Globus pallidus (tissue), 1 donor: ENCODE data around the gene CNGA2.
"Not testable (repeated sequence)": the region's sequence is repeated elsewhere in the genome, so short reads cannot be mapped to it uniquely, and the experiment has no call there.

Experiments used
- DNase-seq: peaks from one replicate; pipeline ENCODE4 v3.0.0-alpha.2; 2015; ENCODE audit warnings: low spot score

Gene CNGA2

GRCh38 chrX:151734446-151734845, at the start of gene CNGA2:
TSS of gene CNGA2 (plus strand) at chrX:151734746. CDS start at chrX:151738484, 3,738 bp downstream.
- DNase-seq = no peak

- DNase-seq = no peak
Measured at GRCh38 chrX:151687635-151688034, 46.9 kb upstream of the CNGA2 start.

GRCh38 chrX:151688695-151689094, 45.9 kb upstream of the CNGA2 start:
- no peak for DNase-seq

GRCh38 chrX:151692825-151693224, 41.7 kb upstream of the CNGA2 start:
- DNase-seq = no peak

- no peak for DNase-seq
Measured at GRCh38 chrX:151694121-151694520, 40.4 kb upstream of the CNGA2 start.

- DNase-seq = no peak
Measured at GRCh38 chrX:151694661-151695582, 39.6 kb upstream of the CNGA2 start, which contains the start of gene PRRG3. TSS of gene PRRG3 (plus strand) at chrX:151695458. CDS start at chrX:151698815, 3,357 bp downstream.

- DNase-seq = no peak
Measured at GRCh38 chrX:151695583-151696340, 38.8 kb upstream of the CNGA2 start.

GRCh38 chrX:151697082-151697481, 37.5 kb upstream of the CNGA2 start:
- not testable (repeated sequence) for DNase-seq

- DNase-seq = no peak
Measured at GRCh38 chrX:151697522-151697921, 37.0 kb upstream of the CNGA2 start.

- DNase-seq = no peak
Measured at GRCh38 chrX:151698485-151698884, 36.1 kb upstream of the CNGA2 start.

GRCh38 chrX:151699746-151700145, 34.8 kb upstream of the CNGA2 start:
- no peak for DNase-seq

- DNase-seq = no peak
Measured at GRCh38 chrX:151700581-151700980, 34.0 kb upstream of the CNGA2 start.

- DNase-seq = no peak
Measured at GRCh38 chrX:151701071-151701470, 33.5 kb upstream of the CNGA2 start.

- no peak for DNase-seq
Measured at GRCh38 chrX:151701531-151701930, 33.0 kb upstream of the CNGA2 start.

- DNase-seq = no peak
Measured at GRCh38 chrX:151702026-151702714, 32.4 kb upstream of the CNGA2 start.

GRCh38 chrX:151702741-151703340, 31.7 kb upstream of the CNGA2 start:
- no peak for DNase-seq

GRCh38 chrX:151703487-151703886, 31.1 kb upstream of the CNGA2 start:
- DNase-seq = no peak

GRCh38 chrX:151704041-151704663, 30.4 kb upstream of the CNGA2 start:
- no peak for DNase-seq

GRCh38 chrX:151708821-151709220, 25.7 kb upstream of the CNGA2 start:
- no peak for DNase-seq

- DNase-seq = no peak
Measured at GRCh38 chrX:151710457-151710856, 24.1 kb upstream of the CNGA2 start.

GRCh38 chrX:151711154-151711553, 23.4 kb upstream of the CNGA2 start:
- no peak for DNase-seq
